HCEC 1CT (cell line): ENCODE measurements around the gene LENEP.
A peak's percentile ranks its signal among the peaks of the same experiment; 100 is the strongest.

Source experiments
- DNase-seq: peaks from one replicate; pipeline ENCODE4 v3.0.0-alpha.2; 2017

The LENEP gene

GRCh38 chr1:155000726-155001424 is 7.5 kb downstream of the LENEP start:
- DNase-seq, result peak; percentile 76

GRCh38 chr1:155001425-155001674 is 8.0 kb downstream of the LENEP start:
- DNase-seq, result peak; percentile 36

GRCh38 chr1:155001675-155002463 is 8.5 kb downstream of the LENEP start:
- peak; percentile 99 for DNase-seq

- DNase-seq, result peak; percentile 23
Measured at GRCh38 chr1:155002464-155003226, 9.3 kb downstream of the LENEP start, which contains the start of gene ZBTB7B. TSS of gene ZBTB7B (plus strand) at chr1:155002802. CDS start at chr1:155014661, 11,859 bp downstream.

GRCh38 chr1:155003227-155003765 is 9.9 kb downstream of the LENEP start:
- DNase-seq, result peak; percentile 28

GRCh38 chr1:155003766-155004351 is 10.5 kb downstream of the LENEP start:
- DNase-seq, result peak; percentile 50

GRCh38 chr1:155004352-155005075 is 11.1 kb downstream of the LENEP start:
- no peak for DNase-seq

- no peak for DNase-seq
Measured at GRCh38 chr1:155005076-155006011, 12.0 kb downstream of the LENEP start.

GRCh38 chr1:155006601-155007101 is 13.3 kb downstream of the LENEP start:
- peak; percentile 23 for DNase-seq

GRCh38 chr1:155007251-155007828 is 14.0 kb downstream of the LENEP start:
- no peak for DNase-seq

GRCh38 chr1:155008015-155008941 is 14.9 kb downstream of the LENEP start:
- DNase-seq, result no peak

- DNase-seq, result no peak
Measured at GRCh38 chr1:155009221-155009711, 15.9 kb downstream of the LENEP start.

GRCh38 chr1:155009742-155010141 is 16.4 kb downstream of the LENEP start:
- no peak for DNase-seq

- no peak for DNase-seq
Measured at GRCh38 chr1:155010211-155010918, 17.0 kb downstream of the LENEP start.

- DNase-seq, result no peak
Measured at GRCh38 chr1:155011004-155011416, 17.6 kb downstream of the LENEP start.

GRCh38 chr1:155011437-155012025 is 18.1 kb downstream of the LENEP start:
- no peak for DNase-seq

GRCh38 chr1:155012026-155012546 is 18.7 kb downstream of the LENEP start:
- no peak for DNase-seq
